HepG2 (cell line): ENCODE measurements around the gene SYNJ2. TPM values are rescaled to one million over a fixed set of nuclear protein-coding genes. Genes with fewer than 3 reads are reported as not detected.
A peak's percentile ranks its signal among the peaks of the same experiment; 100 is the strongest.

Source experiments
- CREBL2 ChIP-seq: sonication (generic); formaldehyde crosslinking; IDR thresholded peaks from 2 replicates; pipeline ENCODE4 v1.8.1; 2023; ENCODE audit warnings: missing genetic modification reagents, mild to moderate bottlenecking, borderline replicate concordance
- DMAP1 ChIP-seq: IDR thresholded peaks from 2 replicates; pipeline ENCODE4 v1.6.1; 2016
- DNMT1 ChIP-seq: sonication (generic); formaldehyde crosslinking; IDR thresholded peaks from 2 replicates; pipeline ENCODE4 v1.5.1; 2020; ENCODE audit warnings: mild to moderate bottlenecking, missing genetic modification reagents
- MIXL1 ChIP-seq: IDR thresholded peaks from 2 replicates; pipeline ENCODE4 v1.6.1; 2016
- PRDM4 ChIP-seq: sonication (generic); formaldehyde crosslinking; IDR thresholded peaks from 2 replicates; pipeline ENCODE4 v1.9.0; 2021; ENCODE audit warnings: missing genetic modification reagents, borderline replicate concordance
- RERE ChIP-seq: IDR thresholded peaks from 2 replicates; pipeline ENCODE4 v1.6.1; 2016; ENCODE audit warnings: low read depth, missing genetic modification reagents, missing compliant biosample characterization
- RFX5 ChIP-seq: IDR thresholded peaks from 2 replicates; pipeline ENCODE4 v1.6.1; 2011; ENCODE audit warnings: low read depth, low read length, improper control_type of control experiment
- ZFP41 ChIP-seq: sonication (generic); formaldehyde crosslinking; IDR thresholded peaks from 2 replicates; pipeline ENCODE4 v1.4.0; 2020; ENCODE audit warnings: mild to moderate bottlenecking, missing genetic modification reagents, borderline replicate concordance
- ZNF234 ChIP-seq: sonication (generic); formaldehyde crosslinking; conservative IDR thresholded peaks from 2 replicates; pipeline ENCODE4 v1.5.1; 2020; ENCODE audit warnings: mild to moderate bottlenecking, missing genetic modification reagents
- ZNF24 ChIP-seq: fragments of 450-650 bp; IDR thresholded peaks from 2 replicates; pipeline ENCODE4 v1.6.1; 2017; ENCODE audit warnings: antibody characterized with exemption, mild to moderate bottlenecking
- ZNF335 ChIP-seq: sonication (generic); formaldehyde crosslinking; IDR thresholded peaks from 2 replicates; pipeline ENCODE4 v1.4.0; 2020; ENCODE audit warnings: missing genetic modification reagents
- ZNF878 ChIP-seq: sonication (generic); formaldehyde crosslinking; IDR thresholded peaks from 2 replicates; pipeline ENCODE4 v1.8.1; 2023; ENCODE audit warnings: mild to moderate bottlenecking, missing genetic modification reagents, moderate library complexity
- polyA plus RNA-seq, 8 experiments: library from polyadenylated mRNA; depleted of rRNA in 3 of 8; stranded (reverse) in 7 of 8; unstranded in 1 of 8; fragments of >200 nt; fragmentation: Illumina TruSeq in 4 of 8; extraction: Trizol in 4 of 8; gene quantifications; 2 replicates each; pipeline versions ENCODE4 v1.2.1 to v1.2.3, GENCODE V29; 2011 to 2016; ENCODE audit warnings: low read depth in 4 of 8, missing spikeins in 1 of 8, mixed read lengths in 1 of 8; ENCODE audit not compliant: insufficient read depth in 1 of 8
- total RNA-seq, 5 experiments: library from RNA; depleted of rRNA; stranded (reverse); fragments of >200 nt; fragmentation: Illumina TruSeq; extraction: Trizol; gene quantifications; 2 replicates each; pipeline ENCODE4 v1.2.3, GENCODE V29; 2016; ENCODE audit warnings: low read depth in 1 of 5
- TF ChIP-seq, protein P1 (sequence below): IDR thresholded peaks from 2 replicates; pipeline ENCODE4 v1.6.1; 2016; ENCODE audit warnings: control low read depth
- TF ChIP-seq, protein P2 (sequence below): fragments of 450-650 bp; IDR thresholded peaks from 2 replicates; pipeline ENCODE4 v1.6.1; 2017; ENCODE audit warnings: mild to moderate bottlenecking
- TF ChIP-seq, protein P3 (sequence below): sonication (generic); formaldehyde crosslinking; IDR thresholded peaks from 2 replicates; pipeline ENCODE4 v1.4.0; 2020; ENCODE audit warnings: missing genetic modification reagents

SYNJ2 gene
- total and polyA plus RNA-seq, 2 of the 13 experiments (the other 11 are each of a cell fraction or from before 2014, with no cell fraction given), result 39.1 to 57.6 TPM

DNA sequence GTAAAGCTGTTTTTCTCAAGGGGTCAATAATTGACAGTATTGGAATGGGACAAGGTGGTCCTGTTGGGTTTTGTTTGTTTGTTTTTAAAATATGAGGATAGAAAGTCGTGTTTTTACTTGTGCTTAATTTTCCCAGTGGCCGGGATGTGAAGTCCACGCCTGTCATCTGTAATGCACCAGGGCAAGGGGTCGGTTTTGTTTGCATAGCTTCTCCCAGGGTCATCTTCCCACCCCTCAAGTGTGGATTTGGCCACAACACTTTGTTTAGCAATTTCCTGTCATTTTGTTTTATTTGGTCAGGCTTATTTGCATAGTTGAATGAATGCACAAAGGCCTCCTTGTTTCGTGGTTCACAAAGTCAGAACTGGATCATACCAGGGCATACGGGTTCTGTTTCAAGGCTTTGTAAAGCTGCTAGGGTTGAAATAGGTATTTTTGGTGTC is 29.8 kb downstream of the SYNJ2 start (continued):
- TF ChIP-seq RFX5 (no peak), DNMT1 (CRISPR knock-in tag) (no peak), PRDM4 (CRISPR knock-in tag) (no peak), ZNF878 (CRISPR knock-in tag) (peak; percentile 97), RERE (CRISPR knock-in tag) (peak; percentile 98), CREBL2 (no peak), ZNF24 (peak; percentile 94), ZFP41 (no peak), MIXL1 (CRISPR knock-in tag) (peak; percentile 95), ZNF335 (CRISPR knock-in tag) (peak; percentile 72; the same call in 1 of the 2 replicates), ZNF234 (CRISPR knock-in tag) (no peak), DMAP1 (CRISPR knock-in tag) (peak; percentile 78)
- TF ChIP-seq, protein P1, sequence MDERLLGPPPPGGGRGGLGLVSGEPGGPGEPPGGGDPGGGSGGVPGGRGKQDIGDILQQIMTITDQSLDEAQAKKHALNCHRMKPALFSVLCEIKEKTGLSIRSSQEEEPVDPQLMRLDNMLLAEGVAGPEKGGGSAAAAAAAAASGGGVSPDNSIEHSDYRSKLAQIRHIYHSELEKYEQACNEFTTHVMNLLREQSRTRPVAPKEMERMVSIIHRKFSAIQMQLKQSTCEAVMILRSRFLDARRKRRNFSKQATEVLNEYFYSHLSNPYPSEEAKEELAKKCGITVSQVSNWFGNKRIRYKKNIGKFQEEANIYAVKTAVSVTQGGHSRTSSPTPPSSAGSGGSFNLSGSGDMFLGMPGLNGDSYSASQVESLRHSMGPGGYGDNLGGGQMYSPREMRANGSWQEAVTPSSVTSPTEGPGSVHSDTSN (CRISPR knock-in tag), result peak; percentile 50
- TF ChIP-seq, protein P2, sequence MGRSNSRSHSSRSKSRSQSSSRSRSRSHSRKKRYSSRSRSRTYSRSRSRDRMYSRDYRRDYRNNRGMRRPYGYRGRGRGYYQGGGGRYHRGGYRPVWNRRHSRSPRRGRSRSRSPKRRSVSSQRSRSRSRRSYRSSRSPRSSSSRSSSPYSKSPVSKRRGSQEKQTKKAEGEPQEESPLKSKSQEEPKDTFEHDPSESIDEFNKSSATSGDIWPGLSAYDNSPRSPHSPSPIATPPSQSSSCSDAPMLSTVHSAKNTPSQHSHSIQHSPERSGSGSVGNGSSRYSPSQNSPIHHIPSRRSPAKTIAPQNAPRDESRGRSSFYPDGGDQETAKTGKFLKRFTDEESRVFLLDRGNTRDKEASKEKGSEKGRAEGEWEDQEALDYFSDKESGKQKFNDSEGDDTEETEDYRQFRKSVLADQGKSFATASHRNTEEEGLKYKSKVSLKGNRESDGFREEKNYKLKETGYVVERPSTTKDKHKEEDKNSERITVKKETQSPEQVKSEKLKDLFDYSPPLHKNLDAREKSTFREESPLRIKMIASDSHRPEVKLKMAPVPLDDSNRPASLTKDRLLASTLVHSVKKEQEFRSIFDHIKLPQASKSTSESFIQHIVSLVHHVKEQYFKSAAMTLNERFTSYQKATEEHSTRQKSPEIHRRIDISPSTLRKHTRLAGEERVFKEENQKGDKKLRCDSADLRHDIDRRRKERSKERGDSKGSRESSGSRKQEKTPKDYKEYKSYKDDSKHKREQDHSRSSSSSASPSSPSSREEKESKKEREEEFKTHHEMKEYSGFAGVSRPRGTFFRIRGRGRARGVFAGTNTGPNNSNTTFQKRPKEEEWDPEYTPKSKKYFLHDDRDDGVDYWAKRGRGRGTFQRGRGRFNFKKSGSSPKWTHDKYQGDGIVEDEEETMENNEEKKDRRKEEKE, result no peak
- TF ChIP-seq, protein P3, sequence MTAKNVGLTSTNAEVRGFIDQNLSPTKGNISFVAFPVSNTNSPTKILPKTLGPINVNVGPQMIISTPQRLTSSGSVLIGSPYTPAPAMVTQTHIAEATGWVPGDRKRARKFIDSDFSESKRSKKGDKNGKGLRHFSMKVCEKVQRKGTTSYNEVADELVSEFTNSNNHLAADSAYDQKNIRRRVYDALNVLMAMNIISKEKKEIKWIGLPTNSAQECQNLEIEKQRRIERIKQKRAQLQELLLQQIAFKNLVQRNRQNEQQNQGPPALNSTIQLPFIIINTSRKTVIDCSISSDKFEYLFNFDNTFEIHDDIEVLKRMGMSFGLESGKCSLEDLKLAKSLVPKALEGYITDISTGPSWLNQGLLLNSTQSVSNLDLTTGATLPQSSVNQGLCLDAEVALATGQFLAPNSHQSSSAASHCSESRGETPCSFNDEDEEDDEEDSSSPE (CRISPR knock-in tag), result 0 out of 2 replicates have a peak, but pooled peaks have one; percentile 21
